CD4-positive, alpha-beta T cell treated with Interleukin-15 for 1 hour (primary cell): ENCODE results near the gene UHRF2.
"Not testable (repeated sequence)": the region's sequence is repeated elsewhere in the genome, so short reads cannot be mapped to it uniquely, and the experiment has no call there.

Experiments
- DNase-seq: peaks from one replicate; pipeline ENCODE4 v3.0.0-alpha.2; 2020

Gene UHRF2

DNA sequence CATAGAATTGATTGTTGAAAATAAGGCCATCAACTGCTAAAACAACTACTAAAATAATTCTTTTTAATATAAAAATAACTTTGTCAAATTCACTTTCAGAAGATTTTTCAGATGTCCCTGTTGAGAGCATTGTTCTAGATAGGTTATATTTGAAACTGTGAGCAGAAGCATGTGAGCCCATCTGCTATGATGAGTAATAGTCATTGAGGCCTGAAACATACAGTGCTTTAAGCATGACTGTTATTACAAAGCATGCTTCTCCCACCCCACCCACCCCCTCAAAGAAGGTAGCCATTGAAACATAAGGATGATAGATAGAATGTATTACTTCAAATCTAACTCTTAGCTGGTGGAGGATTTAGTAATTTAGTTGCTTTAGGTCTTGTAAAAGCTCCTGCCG, 86.0 kb downstream of the UHRF2 start:
- DNase-seq, result no peak

DNA sequence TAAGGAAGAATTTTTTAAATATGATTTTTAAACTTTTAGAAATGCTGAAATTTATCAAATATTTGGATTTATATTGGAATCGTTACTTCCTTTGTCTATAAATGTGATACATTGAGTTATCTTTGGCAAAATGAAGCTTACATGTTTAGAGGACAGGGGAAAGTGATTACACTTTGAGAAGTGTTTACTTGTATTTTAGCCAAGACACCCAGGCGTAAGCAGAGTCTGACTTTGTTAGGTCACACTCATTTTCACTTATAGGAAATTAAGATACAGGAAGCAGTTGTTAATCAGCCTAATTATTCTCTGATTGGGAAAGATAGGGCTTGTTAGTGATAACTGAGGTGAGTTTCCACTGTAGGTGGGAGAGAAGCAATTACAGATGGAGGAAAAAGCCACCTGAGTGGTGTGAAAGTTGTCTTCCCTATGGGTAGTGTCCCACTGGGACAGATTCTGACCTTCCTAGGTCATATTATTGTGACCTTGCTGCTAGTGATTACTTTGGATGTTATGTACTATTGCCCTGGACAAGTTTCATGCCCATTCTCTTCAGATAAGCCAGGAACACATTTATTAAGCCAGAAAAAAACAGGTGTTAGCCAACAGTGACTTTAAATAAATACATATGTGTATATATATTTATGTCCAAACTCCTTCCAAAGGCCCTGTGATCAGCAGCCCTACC, 88.7 kb downstream of the UHRF2 start:
- no peak for DNase-seq

- DNase-seq, result no peak
These were observed 89.4 kb downstream of the UHRF2 start for GRCh38 chr9:6502399-6502798.

DNA sequence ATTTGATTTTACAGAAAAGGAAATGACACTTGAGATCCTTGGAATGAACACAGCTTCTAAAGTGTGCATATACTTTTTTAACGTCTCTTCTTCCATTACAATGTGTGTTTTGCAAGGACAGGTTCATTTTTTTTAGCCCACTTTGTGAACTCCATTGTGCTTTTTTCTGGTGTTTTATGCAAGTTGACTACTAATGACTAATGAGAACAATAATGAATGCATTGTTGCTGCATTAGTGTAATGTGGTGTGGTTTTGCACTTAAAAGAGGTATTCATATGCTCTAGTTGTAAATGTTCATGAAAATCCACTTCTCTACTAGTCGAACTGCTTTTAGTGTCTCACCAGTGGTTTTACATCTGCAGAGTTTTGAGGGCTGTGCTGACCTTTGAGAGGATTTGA, 93.6 kb downstream of the UHRF2 start:
- no peak for DNase-seq

DNA sequence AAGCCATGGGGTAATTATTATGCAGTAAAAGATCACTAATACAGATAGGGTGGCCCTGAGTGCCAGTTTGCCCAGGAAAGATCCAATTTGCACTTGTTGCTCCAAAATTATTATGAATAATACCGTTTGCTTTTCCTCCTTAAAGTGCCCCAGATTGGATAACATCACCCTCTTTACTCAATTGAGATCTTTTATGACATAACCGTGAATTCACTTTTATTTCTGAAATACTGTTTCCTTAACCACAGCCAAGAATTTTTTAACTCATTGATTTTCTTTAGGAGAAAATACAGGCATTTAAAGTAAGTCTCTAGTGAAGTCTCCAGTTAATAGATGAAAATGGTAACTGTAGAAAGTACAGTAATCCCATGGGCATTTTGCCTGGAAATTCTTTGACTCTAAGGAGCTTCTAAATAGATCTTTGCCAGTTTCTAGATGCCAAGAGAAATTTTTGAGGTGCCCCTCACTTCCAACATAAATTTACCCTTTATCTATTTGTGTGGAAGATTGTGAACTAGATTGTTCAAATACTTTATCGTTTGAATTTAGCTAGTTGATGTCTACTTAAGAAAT, 99.2 kb downstream of the UHRF2 start:
- DNase-seq, result no peak

- DNase-seq, result no peak
These were observed 109.3 kb downstream of the UHRF2 start for GRCh38 chr9:6522263-6522662.

DNA sequence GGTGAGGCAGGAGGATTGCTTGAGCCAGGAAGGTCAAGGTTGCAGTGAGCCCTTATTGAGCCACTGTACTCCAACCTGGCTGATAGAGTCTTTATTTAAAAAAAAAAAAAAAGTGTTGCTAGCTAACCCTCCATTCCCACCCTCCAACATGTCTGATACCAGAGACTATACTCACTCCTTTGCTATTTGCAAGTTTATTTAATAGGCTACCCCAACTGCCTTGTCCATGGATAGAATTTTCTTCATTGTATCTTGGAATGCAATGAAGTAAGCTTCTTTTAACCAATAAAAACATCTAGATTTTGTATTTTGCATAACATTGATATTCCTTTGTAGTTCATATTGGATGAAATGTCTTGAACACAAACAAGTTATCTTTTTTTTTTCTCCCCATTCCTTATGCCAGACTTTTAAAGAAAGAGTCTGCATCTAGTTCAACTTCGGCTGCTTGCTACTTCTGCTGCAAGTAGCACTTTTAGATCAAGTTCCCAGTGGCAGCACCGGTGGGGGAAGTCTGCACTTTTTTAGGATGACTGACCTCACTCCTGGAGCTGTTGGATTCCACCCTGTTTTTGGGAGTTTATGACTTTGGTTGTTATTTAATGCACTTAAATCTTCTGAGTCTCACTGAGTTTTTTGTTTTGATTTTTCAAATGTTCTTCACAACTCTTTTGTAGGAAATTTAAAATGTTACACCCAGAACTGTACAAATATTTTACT, 112.5 kb downstream of the UHRF2 start:
- DNase-seq, result no peak

GRCh38 chr9:6535594-6535993, 122.6 kb downstream of the UHRF2 start:
- no peak for DNase-seq

DNA sequence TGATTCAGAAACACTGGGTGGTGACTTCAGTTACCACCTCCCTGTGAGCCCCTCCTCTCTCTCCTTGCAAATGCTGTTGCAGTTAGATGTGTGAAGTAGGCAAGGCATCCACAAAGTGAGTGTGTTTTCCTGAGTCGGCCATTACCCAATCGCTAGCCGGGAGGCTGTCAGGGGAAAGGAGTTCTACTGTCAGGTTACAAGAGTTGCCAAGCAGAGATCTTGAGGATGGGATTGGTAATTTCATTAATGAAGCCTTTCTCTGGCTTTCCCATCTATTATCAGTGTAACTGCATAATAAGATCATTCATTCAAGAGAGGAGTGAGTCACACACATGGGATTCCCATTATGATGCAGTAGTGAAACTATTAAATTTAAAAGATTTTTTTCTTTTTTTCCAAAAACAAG, 125.7 kb downstream of the UHRF2 start:
- no peak for DNase-seq

GRCh38 chr9:6542617-6543016, 129.6 kb downstream of the UHRF2 start:
- DNase-seq, result not testable (repeated sequence)

- DNase-seq, result no peak
These were observed 130.2 kb downstream of the UHRF2 start for GRCh38 chr9:6543204-6543603.

DNA sequence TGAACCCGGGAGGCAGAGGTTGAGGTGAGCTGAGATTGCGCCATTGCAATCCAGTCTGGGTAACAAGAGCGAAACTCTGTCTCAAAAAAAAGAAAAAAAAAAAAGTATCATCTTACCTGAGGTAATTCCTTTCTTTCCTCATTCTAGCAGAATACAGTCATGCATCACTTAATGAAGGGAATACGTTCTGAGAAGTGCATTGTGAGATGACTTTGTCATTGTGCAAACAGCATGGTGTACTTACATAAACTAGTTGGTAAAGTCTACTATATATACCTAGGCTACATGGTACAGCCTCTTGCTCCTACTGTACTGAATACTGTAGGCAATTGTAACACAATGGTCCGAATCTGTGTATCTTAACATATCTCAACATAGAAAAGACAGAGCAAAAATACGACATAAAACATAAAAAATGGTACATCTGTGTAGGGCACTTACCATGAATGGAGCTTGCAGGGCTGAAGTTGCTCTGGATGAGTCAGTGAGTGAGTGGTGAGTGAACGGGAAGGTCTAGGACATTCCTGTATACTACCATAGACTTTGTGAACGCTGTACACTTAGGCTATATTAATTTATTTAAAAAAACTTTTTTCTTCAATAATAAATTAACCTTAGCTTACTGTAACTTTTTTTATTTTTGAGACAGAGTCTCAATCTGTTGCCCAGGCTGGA, 132.2 kb downstream of the UHRF2 start:
- DNase-seq, result no peak

DNA sequence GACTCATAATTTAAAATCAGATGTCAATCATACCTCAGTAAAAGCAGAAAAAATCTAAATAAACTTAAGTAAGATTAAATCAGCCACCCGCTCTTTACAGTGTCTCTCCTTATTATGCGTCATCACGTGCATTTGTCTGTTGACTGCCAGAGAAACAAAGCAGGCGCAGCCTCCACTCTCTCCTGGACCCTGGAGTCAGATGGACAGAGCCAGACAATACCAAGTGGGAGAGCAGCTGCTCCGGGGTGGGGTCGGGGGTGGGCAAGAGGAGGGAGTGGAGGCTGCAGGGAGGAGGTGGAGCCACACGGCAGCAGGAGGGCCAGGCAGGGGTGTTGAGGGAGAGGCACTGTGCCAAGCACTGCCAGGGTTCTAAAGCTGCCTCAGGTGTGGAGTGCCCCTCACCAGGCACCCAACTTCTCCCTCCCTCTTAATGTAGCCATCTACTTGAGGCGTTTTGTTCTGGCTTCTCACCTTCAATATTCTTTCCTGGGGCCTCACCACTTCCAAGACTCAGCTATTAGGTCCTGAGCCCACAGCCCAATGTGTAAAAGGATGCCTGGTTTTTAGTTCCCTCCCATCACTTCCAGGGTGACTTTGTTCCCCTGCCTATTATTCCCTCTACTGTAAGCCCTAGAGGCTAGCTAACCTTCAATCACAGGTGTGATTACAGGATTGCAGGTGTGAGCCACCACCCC, 136.3 kb downstream of the UHRF2 start:
- DNase-seq, result no peak

DNA sequence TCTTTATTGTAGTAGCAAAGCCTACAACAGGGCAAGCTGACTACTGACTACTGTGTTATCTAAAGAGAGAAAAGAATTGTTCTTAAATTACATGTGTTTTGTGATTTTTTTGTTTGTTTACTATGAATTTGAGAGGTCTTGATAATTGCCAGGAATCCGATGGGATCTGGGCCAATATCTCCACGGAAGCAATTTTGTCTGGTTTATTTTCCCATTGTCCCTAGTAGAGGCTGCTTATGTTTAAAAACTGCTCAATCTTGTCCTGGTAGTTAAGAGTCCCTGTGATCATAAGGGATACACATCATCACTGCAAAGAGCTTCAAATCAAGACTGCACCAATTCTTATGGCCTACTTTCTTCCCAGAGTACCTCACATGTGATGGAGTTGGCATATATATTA, 138.1 kb downstream of the UHRF2 start:
- DNase-seq, result no peak

- no peak for DNase-seq
These were observed 139.0 kb downstream of the UHRF2 start for GRCh38 chr9:6552033-6552432.

GRCh38 chr9:6552498-6553121, 139.6 kb downstream of the UHRF2 start:
- DNase-seq, result no peak

DNA sequence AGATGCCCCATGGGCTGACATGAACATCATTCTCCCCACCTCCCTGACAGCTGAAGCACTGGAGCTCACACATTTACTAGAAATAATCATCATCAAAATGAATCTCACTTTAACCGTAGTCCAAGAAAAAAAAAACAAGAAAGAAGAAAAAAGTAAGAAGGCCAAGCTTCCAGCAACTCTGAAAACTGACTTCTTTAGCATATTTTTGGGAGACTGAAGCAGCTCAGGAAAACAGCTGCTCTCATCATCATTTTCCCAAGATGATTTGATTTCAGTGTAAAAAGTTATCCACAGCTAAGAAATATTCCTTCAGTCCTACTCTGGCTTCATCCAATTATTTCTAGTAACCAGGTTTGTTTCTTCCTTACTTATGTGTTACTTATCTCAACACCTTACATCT, 140.9 kb downstream of the UHRF2 start:
- no peak for DNase-seq
